ENCODE measurements around the gene ZNF106. TPM values are rescaled to one million over a fixed set of nuclear protein-coding genes. Genes with fewer than 3 reads are reported as not detected.

The ZNF106 gene
- polyA plus RNA-seq (ENCODE audit: insufficient read length in 4 of 4): 10 to 100 TPM; 41.8 to 51.1 (median 46.7) TPM

- DNase-seq (ENCODE audit: low read depth in 4 of 4, low spot score in 3 of 4): peak; percentile 79 to 86 (median 83)
Observed at GRCh38 chr15:42490671-42491538, at the start of gene ZNF106. ZNF106 (minus strand) TSS chr15:42491141; CDS start chr15:42472289, 18,852 bp downstream.

- DNase-seq (ENCODE audit: low read depth in 4 of 4, low spot score in 3 of 4): no peak
Observed at GRCh38 chr15:42533246-42533645, 42.3 kb upstream of the ZNF106 start.

GRCh38 chr15:42528970-42529369 lies 38.0 kb upstream of the ZNF106 start:
- no peak for DNase-seq (ENCODE audit: low read depth in 4 of 4, low spot score in 3 of 4)

- DNase-seq (ENCODE audit: low read depth in 4 of 4, low spot score in 3 of 4): no peak
Observed at GRCh38 chr15:42523331-42523730, 32.4 kb upstream of the ZNF106 start.

- no peak for DNase-seq (ENCODE audit: low read depth in 4 of 4, low spot score in 3 of 4)
Observed at GRCh38 chr15:42511007-42511391, 20.1 kb upstream of the ZNF106 start.

- no peak for DNase-seq (ENCODE audit: low read depth in 4 of 4, low spot score in 3 of 4)
Observed at GRCh38 chr15:42510258-42511006, 19.5 kb upstream of the ZNF106 start.

- no peak for DNase-seq (ENCODE audit: low read depth in 4 of 4, low spot score in 3 of 4)
Observed at GRCh38 chr15:42508263-42508690, 17.3 kb upstream of the ZNF106 start.

- DNase-seq (ENCODE audit: low read depth in 4 of 4, low spot score in 3 of 4): no peak
Observed at GRCh38 chr15:42507514-42507913, 16.6 kb upstream of the ZNF106 start.

- no peak for DNase-seq (ENCODE audit: low read depth in 4 of 4, low spot score in 3 of 4)
Observed at GRCh38 chr15:42504631-42505030, 13.7 kb upstream of the ZNF106 start.

- DNase-seq (ENCODE audit: low read depth in 4 of 4, low spot score in 3 of 4): no peak
Observed at GRCh38 chr15:42503825-42504224, 12.9 kb upstream of the ZNF106 start.

GRCh38 chr15:42502477-42502876 lies 11.5 kb upstream of the ZNF106 start:
- DNase-seq (ENCODE audit: low read depth in 4 of 4, low spot score in 3 of 4): no peak

GRCh38 chr15:42499858-42500609 lies 9.1 kb upstream of the ZNF106 start:
- no peak for DNase-seq (ENCODE audit: low read depth in 4 of 4, low spot score in 3 of 4)

GRCh38 chr15:42498212-42499068 lies 7.5 kb upstream of the ZNF106 start:
- no peak for DNase-seq (ENCODE audit: low read depth in 4 of 4, low spot score in 3 of 4)

- peak; percentile 81 to 90 (median 84) for DNase-seq (ENCODE audit: low read depth in 4 of 4, low spot score in 3 of 4)
Observed at GRCh38 chr15:42495361-42496212, 4.6 kb upstream of the ZNF106 start, which contains the start of gene SNAP23. SNAP23 (plus strand) TSS chr15:42495634; CDS start chr15:42511847, 16,213 bp downstream.

- DNase-seq (ENCODE audit: low read depth in 4 of 4, low spot score in 3 of 4): peak in 2 of 4 donors; percentile 22 to 31
Observed at GRCh38 chr15:42494998-42495360, 4.0 kb upstream of the ZNF106 start.

- no peak for DNase-seq (ENCODE audit: low read depth in 4 of 4, low spot score in 3 of 4)
Observed at GRCh38 chr15:42493679-42494078, 2.7 kb upstream of the ZNF106 start.

GRCh38 chr15:42491539-42492225 lies 741 bp upstream of the ZNF106 start:
- no peak for DNase-seq (ENCODE audit: low read depth in 4 of 4, low spot score in 3 of 4)

GRCh38 chr15:42490291-42490670 lies 660 bp downstream of the ZNF106 start:
- peak in 3 of 4 donors; percentile 10 to 27 (median 16) for DNase-seq (ENCODE audit: low read depth in 4 of 4, low spot score in 3 of 4)

Data from left renal pelvis (tissue), 4 donors.